ENCODE measurements around the gene MAP7.
"Not testable (repeated sequence)": the region's sequence is repeated elsewhere in the genome, so short reads cannot be mapped to it uniquely, and the experiment has no call there.

MAP7 gene

GRCh38 chr6:136435101-136435500 lies 115.1 kb downstream of the MAP7 start:
- DNase-seq (ENCODE audit: low read depth): no peak
- no peak for TF ChIP-seq CTCF (IDR thresholded peaks at IDR 0.05; ENCODE audit: low read depth, low read length)
- TF ChIP-seq MAX (IDR thresholded peaks at IDR 0.05; ENCODE audit: low read depth, low read length): no peak
- TF ChIP-seq MYC (IDR thresholded peaks at IDR 0.05; ENCODE audit: low read depth, low read length): no peak
- no peak for TF ChIP-seq POLR2A (IDR thresholded peaks at IDR 0.05; ENCODE audit: extremely low read depth, insufficient read length)
- no peak overlapping the region for H3K4me3 ChIP-seq (ENCODE audit: low read depth, low read length)

- not testable (repeated sequence) for DNase-seq (ENCODE audit: low read depth); H3K4me3 ChIP-seq (ENCODE audit: low read depth, low read length)
These were observed 118.9 kb downstream of the MAP7 start for GRCh38 chr6:136431306-136431705.

- no peak for DNase-seq (ENCODE audit: low read depth)
- no peak overlapping the region for H3K4me3 ChIP-seq (ENCODE audit: low read depth, low read length)
- TF ChIP-seq CTCF (IDR thresholded peaks at IDR 0.05; ENCODE audit: low read depth, low read length) (no peak), POLR2A (IDR thresholded peaks at IDR 0.05; ENCODE audit: extremely low read depth, insufficient read length) (no peak), MYC (IDR thresholded peaks at IDR 0.05; ENCODE audit: low read depth, low read length) (no peak), MAX (IDR thresholded peaks at IDR 0.05; ENCODE audit: low read depth, low read length) (no peak)
These were observed 120.8 kb downstream of the MAP7 start for GRCh38 chr6:136429264-136430065.

GRCh38 chr6:136427378-136427717 lies 122.9 kb downstream of the MAP7 start:
- no peak; the same call in 1 of the 2 replicates for TF ChIP-seq MYC (IDR thresholded peaks at IDR 0.05; ENCODE audit: low read depth, low read length)
- no peak for TF ChIP-seq POLR2A (IDR thresholded peaks at IDR 0.05; ENCODE audit: extremely low read depth, insufficient read length)
- no peak for TF ChIP-seq MAX (IDR thresholded peaks at IDR 0.05; ENCODE audit: low read depth, low read length)
- TF ChIP-seq CTCF (IDR thresholded peaks at IDR 0.05; ENCODE audit: low read depth, low read length): no peak
- no peak for DNase-seq (ENCODE audit: low read depth)
- H3K4me3 ChIP-seq (ENCODE audit: low read depth, low read length): no peak overlapping the region

GRCh38 chr6:136426627-136427377 lies 123.4 kb downstream of the MAP7 start:
- TF ChIP-seq MAX (IDR thresholded peaks at IDR 0.05; ENCODE audit: low read depth, low read length) (no peak), POLR2A (IDR thresholded peaks at IDR 0.05; ENCODE audit: extremely low read depth, insufficient read length) (no peak), MYC (IDR thresholded peaks at IDR 0.05; ENCODE audit: low read depth, low read length) (0 out of 2 replicates have a peak, but pooled peaks have one; percentile 25), CTCF (IDR thresholded peaks at IDR 0.05; ENCODE audit: low read depth, low read length) (no peak)
- H3K4me3 ChIP-seq (ENCODE audit: low read depth, low read length): peak overlapping the region; percentile 29
- peak; percentile 97 for DNase-seq (ENCODE audit: low read depth)

- H3K4me3 ChIP-seq (ENCODE audit: low read depth, low read length): no peak overlapping the region
- DNase-seq (ENCODE audit: low read depth): peak; percentile 37
- TF ChIP-seq MAX (IDR thresholded peaks at IDR 0.05; ENCODE audit: low read depth, low read length) (no peak), POLR2A (IDR thresholded peaks at IDR 0.05; ENCODE audit: extremely low read depth, insufficient read length) (no peak), CTCF (IDR thresholded peaks at IDR 0.05; ENCODE audit: low read depth, low read length) (no peak), MYC (IDR thresholded peaks at IDR 0.05; ENCODE audit: low read depth, low read length) (no peak)
These were observed 124.4 kb downstream of the MAP7 start for GRCh38 chr6:136425793-136426192.

All from NB4 (cell line).